ENCODE results near the gene GTF3C5.
"Not testable (repeated sequence)": the region's sequence is repeated elsewhere in the genome, so short reads cannot be mapped to it uniquely, and the experiment has no call there.

GTF3C5 gene

DNA sequence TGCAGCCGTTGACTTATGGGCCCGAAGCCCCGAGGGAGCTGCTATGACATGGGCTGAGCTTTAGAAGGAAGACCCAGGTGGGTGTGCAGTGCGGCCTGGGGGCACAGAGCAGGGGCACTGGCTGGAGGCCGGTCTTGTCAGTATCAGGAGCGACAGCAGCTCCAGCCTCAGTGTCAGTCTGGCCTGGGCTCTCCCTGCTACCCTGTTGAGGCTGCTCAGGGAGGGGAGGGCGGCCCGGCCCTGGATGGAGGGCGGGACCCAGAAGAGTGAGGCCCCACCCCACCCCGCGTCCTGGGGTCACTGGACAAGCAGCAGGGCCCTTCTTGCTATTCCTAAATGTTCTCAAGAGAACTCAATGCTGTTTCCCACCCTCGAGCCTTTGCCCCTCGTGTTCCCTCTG lies 34.3 kb upstream of the GTF3C5 start:
- DNase-seq = no peak

DNA sequence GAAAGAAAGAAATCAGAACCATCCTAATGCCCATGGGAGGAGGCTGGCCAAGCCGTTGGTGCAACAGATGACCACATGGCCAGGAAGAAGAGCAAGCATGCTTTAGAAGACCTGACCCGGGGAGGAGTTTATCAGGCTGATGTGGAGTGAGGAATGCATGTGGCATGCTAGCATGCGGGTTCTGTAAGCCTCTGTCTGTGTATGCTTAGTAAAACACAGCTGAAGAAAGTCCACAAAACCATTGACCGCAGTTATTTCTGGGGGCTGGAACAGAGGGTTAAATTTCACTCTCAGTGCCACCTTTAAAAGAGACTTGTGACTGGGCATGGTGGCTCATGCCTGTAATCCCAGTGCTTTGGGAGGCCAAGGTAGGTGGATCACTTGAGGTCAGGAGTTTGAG lies 33.2 kb upstream of the GTF3C5 start:
- DNase-seq = no peak

- not testable (repeated sequence) for DNase-seq
These were observed 32.6 kb upstream of the GTF3C5 start for GRCh38 chr9:132998221-132998620.

- DNase-seq = no peak
These were observed 31.8 kb upstream of the GTF3C5 start for GRCh38 chr9:132998831-132999635.

GRCh38 chr9:133002147-133003070 lies 28.4 kb upstream of the GTF3C5 start:
- DNase-seq = no peak

- no peak for DNase-seq
These were observed 27.7 kb upstream of the GTF3C5 start for GRCh38 chr9:133003071-133003461.

- no peak for DNase-seq
These were observed 27.1 kb upstream of the GTF3C5 start for GRCh38 chr9:133003671-133004090.

DNA sequence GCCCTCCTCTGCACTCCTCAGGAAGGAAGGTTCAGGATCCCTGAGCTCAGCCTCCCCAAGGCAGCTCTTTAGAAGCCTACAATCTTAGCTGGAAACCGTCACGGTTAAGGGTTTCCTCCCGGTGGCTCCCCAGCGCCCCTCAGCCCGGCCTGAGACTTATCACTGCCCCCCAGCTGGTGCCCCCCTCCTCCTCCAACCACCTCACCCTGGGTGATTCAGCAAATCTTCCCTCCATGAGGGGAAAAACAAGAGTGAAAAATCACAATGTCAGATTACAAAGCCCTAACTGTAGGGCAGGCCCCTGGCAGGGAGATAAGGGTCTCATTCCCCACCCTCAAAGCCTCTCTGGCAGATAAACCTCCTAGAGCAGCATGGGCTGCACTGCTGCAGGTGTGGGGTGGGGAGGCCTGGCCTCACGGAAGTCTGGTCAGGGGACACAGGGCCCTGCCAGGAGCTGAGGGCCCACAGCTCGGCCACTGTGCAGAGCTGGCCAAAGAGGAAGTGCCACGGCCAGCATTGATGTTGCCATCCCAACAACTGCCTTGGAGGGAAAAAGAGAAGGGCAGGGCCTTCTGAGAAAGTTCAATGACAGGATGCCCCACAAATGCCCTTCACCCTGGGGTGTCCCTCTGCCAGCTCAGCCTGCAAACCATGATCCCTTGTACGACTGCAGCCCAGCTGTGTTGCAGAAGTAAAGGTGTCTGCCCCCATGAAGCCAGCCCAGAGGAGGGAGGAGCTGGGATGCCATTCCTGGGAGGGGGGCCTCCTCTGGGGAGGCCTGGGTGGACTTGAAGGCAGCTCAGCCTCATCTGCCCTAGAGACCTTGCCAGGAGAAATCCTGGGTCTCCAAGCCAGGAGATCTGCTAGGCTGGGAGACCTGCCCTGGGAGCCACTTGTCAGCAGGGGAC lies 26.5 kb upstream of the GTF3C5 start:
- DNase-seq = no peak

DNA sequence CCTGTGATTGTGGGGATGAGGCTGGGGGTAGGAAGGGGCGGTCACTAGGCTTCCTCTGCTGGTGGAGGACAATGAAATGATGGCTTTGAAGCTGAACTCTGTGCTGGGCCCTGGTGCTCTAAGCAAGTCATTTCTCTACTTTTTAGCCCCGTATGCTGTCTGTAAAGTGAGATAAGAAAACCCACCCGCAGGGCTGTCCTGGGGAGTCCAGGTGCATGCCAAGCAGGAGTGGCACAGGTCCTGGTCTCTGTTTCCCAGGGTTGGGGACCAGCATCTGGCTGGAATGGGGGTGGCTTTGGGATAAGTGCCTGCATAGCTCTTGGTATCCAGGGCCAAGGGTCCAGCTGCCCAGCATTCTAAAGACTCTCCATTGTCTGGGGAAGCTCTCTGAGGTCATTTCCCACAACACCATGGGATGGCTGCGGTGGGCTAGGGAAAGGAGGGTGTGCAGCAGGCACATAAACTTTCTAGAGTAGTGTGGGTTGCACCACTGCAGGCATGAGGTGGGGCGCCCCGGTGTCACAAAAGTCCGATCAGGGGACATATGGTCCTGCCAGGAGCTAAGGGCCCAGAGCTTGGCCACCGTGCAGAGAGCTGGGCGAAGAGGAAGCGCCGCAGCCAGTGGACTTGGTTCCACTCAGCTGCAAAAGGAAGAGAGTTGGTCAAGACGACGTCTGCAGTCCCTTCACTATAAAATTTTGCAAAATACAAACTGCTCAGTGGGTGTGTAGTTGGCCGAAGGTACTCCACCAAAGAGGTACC lies 25.6 kb upstream of the GTF3C5 start:
- no peak for DNase-seq

DNA sequence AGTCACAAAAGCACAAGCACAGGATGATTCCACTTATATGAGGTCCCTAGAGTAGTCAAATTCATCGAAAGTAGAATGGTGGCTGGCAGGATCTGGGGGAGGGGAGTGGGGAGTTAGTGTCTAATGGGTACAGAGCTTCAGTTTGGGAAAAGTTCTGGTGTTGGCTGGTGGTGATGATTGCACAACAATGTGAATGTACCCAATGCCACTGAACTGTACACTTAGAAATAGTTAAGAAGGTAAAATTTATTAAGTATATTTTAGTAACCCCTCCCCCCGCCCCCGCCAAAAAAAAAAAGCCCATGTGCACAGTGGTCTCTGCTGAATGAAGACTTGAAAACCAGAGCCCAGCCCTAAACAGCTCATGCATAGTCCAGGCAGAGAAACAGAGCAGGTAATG lies 24.8 kb upstream of the GTF3C5 start:
- no peak for DNase-seq

- DNase-seq = no peak
These were observed 24.0 kb upstream of the GTF3C5 start for GRCh38 chr9:133006731-133007352.

DNA sequence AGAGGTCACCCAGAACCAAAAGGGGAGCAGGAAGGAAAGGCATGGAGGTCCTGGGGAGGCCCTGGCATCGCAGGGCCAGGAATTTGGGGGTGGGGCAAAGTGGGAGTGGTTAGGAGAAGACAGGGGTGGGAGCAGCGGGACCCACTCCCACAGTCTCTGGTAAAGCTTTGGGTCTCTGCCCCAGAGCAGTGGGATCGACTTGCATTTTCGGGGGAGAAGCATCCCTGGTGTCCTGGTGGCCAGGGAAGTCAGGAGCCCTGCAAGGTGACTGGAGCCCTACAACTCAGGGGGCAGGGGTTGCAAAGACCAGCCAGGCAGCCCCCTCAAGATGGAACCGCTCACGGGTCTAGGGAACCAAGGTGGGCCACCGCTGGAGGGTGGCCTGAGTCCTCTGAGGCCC lies 22.4 kb upstream of the GTF3C5 start:
- no peak for DNase-seq

DNA sequence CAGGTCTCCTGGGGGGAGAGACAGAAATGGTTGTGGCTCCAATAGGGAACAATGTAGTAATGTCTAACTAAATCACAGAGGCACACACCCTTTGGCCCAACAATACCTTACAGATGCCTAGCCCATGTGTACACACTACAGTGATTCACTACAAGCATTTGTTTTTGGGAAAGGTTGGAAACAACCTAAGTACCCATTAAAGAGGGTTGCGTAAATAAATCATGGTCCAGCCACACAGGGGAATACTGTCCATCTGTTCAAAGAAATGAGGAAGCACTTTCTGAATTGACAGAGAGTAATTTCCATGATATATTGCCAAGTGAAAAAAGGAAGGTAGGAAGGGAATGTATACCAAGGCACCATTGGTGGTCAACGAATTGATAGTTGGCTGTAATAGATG lies 22.0 kb upstream of the GTF3C5 start:
- no peak for DNase-seq

DNA sequence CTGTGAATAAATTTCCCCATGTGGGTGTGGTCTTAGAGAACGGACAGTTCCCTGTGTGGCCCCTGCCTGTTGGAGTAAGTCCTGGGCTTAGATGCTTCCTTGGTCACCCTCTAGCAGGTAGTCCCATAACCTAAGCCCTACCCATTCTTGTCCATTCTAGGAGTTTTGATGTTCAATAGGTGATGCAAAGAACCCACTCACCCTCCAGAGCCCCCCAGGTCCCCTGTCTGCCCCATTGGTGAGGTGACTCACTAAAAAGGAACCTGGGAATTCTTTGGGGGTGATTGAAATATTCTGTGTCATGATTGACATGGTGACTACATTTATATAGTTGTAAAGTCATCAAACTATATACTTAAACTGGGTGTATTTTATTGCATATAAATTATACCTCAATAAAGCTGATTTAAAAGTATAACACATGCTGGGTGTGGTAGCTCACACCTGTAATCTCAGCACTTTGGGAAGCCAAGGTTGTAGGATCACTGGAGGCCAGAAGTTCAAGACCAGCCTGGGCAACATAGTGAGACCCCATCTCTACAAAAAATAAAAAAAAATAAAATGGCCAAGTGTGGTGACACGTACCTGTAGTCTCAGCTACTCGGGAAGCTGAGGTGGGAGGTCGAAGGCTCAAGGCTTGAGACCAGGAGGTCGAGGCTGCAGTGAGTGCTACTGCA lies 20.8 kb upstream of the GTF3C5 start:
- DNase-seq = no peak

DNA sequence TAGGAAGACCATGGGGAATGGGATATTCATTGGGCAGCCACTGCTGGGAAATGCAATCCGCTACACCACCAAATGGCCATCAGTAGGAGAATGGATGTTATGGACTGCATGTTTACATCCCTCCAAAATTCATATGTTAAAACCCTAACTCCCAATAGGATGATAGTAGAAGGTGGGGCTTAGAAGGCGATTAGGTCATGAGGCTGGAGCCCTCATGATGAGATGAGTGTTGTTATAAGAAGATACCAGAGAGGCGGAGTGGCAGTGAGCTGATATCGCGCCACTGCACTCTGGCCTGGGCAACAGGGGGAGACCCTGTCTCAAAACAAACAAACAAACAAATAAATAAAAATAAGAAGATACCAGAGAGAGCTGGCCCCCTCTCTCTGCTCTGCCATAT lies 16.1 kb upstream of the GTF3C5 start:
- no peak for DNase-seq

- no peak for DNase-seq
These were observed 7.5 kb upstream of the GTF3C5 start for GRCh38 chr9:133023117-133023890.

DNA sequence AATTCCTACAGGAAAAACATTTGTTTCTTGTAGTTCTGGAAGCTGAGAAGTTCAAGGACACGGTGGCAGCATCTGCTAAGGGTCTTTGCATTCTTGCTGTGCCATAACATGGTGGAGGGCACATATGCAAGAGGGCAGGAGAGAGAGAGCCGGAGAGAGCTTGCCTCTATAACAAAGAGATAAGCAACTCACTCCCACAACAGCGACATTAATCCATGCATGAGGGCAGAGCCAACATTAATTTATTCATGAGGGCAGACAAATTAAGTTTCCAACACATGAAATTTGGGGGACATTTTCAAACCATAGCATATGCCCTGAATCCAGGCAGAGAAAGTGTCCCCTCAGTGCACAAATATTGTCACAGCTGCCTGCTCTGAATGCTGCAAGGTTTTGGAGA lies 4.4 kb upstream of the GTF3C5 start:
- DNase-seq = no peak

GRCh38 chr9:133027134-133027533 lies 3.7 kb upstream of the GTF3C5 start:
- DNase-seq = no peak

DNA sequence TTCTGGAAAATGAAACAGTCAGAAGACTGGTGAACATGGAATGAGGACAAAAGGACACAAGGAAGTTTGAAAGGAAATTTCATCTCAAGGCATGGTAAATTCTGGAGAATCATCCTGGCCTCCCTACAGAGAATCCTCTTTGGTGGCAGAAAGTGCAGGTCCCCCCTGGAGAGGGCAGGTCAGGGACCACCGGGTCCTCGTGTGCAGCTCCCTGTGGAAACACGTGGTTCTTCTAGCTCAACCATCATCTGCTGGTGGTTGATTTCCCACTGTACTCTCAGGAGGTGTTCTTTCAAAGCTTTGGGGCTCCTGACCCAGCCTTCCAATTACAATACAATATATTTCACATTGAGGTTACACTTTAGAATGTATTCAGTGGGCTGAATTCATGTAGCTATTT lies 2.6 kb upstream of the GTF3C5 start:
- DNase-seq = no peak

GRCh38 chr9:133029994-133030316 lies 842 bp upstream of the GTF3C5 start:
- no peak for DNase-seq

GRCh38 chr9:133031130-133031422 lies 279 bp downstream of the GTF3C5 start:
- DNase-seq = no peak

Measured in effector CD4-positive, alpha-beta T cell (primary cell).